ENCODE measurements around the gene SRD5A2.

The SRD5A2 gene

DNA sequence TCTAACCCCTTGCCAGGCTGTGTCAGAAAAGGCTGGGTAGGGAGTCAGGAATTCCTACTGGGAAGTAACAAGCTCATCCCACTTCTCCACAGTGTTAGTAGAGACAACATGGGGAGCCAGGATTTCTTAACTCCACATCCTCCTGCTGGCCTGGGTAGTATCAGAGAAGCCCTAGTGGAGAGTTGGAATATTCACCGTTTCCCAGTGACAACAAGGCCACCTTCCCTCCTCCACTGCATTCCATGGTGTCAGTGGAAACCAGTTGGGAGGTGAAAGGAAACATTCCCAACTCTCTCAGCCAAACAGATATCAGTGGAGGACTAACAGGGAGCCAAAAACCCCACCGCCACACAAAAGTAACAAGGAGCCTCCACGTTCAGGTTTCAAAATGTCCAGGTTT lies 41.2 kb downstream of the SRD5A2 start:
- TF ChIP-seq, protein P1, sequence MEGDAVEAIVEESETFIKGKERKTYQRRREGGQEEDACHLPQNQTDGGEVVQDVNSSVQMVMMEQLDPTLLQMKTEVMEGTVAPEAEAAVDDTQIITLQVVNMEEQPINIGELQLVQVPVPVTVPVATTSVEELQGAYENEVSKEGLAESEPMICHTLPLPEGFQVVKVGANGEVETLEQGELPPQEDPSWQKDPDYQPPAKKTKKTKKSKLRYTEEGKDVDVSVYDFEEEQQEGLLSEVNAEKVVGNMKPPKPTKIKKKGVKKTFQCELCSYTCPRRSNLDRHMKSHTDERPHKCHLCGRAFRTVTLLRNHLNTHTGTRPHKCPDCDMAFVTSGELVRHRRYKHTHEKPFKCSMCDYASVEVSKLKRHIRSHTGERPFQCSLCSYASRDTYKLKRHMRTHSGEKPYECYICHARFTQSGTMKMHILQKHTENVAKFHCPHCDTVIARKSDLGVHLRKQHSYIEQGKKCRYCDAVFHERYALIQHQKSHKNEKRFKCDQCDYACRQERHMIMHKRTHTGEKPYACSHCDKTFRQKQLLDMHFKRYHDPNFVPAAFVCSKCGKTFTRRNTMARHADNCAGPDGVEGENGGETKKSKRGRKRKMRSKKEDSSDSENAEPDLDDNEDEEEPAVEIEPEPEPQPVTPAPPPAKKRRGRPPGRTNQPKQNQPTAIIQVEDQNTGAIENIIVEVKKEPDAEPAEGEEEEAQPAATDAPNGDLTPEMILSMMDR (conservative IDR thresholded peaks at IDR 0.05; ENCODE audit: control insufficient read depth, insufficient read depth, low read depth, low read length): no peak
- H3K4me3 ChIP-seq (ENCODE audit: control insufficient read depth, low read depth, low read length): no peak overlapping the region
- DNase-seq (ENCODE audit: low read depth): no peak

DNA sequence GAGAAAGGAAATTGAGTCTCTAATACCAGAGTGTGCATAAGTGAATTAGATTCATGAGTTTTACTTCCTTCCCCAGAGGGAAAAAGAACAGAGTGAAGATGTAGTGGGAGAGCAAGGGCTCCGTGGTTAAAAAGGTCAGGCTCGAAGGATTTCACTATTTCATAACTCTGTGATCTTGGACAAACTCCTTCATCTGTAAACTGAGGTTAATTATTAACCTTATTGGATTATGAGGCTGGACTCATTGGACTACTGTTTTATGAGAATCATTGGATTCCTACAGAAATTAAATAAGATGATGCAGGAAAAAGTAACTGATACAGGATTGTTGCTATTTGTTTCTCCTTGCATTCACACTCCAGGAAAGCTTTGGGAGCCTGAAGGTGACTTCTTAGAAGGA lies 45.0 kb downstream of the SRD5A2 start:
- TF ChIP-seq, protein P1 (conservative IDR thresholded peaks at IDR 0.05; ENCODE audit: control insufficient read depth, insufficient read depth, low read depth, low read length): no peak
- no peak for DNase-seq (ENCODE audit: low read depth)
- no peak overlapping the region for H3K4me3 ChIP-seq (ENCODE audit: control insufficient read depth, low read depth, low read length)

DNA sequence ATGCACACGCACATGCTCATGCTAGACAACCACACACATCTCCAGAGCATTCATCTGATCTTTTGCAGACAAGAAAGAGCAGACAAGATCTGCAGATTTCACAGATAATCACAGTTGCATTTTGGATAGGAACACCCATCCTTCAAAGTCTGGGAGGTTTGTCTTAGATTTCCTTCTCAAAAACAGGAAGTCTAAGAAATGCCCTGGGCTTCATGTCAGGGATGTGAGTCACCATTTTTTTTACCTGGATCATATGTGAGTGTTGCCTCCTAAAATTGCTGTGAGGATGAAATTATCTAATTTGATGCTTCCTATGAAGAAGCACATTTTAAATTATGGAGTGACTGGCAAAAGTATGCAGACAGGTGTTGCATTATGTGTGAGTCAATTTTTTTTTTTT lies 46.1 kb downstream of the SRD5A2 start:
- DNase-seq (ENCODE audit: low read depth): no peak
- TF ChIP-seq, protein P1 (conservative IDR thresholded peaks at IDR 0.05; ENCODE audit: control insufficient read depth, insufficient read depth, low read depth, low read length): no peak
- H3K4me3 ChIP-seq (ENCODE audit: control insufficient read depth, low read depth, low read length): no peak overlapping the region

DNA sequence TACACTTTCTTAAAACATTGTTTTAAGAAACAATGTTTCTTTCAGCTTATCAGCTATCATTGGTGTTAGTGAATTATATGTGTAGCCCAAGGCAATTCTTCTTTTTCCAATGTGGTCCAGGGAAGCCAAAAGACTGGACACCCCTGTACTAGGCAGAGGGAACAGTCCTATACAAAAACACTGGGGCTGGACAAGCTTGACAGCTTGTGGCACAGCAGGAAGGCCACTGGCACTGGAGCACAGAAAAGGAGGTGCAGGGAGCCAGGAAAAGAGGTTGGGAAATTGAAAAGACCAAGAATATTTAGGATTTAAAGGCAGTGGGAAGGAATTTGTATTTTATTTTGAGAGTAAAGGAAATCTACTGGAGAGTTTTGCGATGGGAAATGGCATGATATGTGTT lies 47.7 kb downstream of the SRD5A2 start:
- DNase-seq (ENCODE audit: low read depth): no peak
- H3K4me3 ChIP-seq (ENCODE audit: control insufficient read depth, low read depth, low read length): no peak overlapping the region
- TF ChIP-seq, protein P1 (conservative IDR thresholded peaks at IDR 0.05; ENCODE audit: control insufficient read depth, insufficient read depth, low read depth, low read length): no peak

DNA sequence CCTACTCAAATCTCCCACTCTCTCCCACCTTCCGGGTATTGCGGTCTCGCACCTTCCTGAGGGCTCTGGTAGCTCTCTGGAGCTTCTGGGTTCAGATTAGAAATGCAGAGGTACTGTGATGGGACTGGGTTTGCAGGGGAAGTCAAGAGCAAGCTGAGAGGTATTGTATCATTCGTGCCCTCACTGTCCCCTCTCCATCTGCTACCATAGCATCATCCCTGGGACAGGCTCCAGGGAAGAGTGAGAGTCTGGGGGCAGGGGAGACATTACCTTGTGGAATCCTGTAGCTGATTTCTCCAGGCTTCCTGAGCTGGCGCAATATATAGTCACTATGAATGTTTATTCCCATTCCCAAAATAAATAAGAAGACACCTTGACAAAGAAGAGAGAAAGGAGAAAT lies 49.6 kb downstream of the SRD5A2 start:
- TF ChIP-seq, protein P1 (conservative IDR thresholded peaks at IDR 0.05; ENCODE audit: control insufficient read depth, insufficient read depth, low read depth, low read length): no peak
- DNase-seq (ENCODE audit: low read depth): no peak

DNA sequence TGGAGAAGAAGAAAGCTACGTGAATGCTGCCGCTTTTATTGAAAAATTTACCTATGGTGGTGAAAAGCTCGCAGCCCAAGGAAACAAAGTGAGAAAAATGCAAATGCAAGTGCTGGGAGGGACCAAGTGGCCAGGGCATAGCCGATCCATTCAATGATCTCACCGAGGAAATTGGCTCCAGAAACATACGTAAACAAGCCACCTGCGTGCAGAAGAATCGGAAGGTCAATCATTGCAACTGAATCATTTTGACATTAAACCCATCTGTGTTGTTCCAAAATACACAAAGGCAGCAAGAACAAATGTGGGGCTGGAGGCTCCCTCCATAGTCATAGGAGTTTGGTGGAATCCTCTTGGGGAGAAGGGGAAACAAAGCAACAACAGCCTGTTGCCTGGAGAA lies 51.5 kb downstream of the SRD5A2 start:
- no peak overlapping the region for H3K4me3 ChIP-seq (ENCODE audit: control insufficient read depth, low read depth, low read length)
- TF ChIP-seq, protein P1 (conservative IDR thresholded peaks at IDR 0.05; ENCODE audit: control insufficient read depth, insufficient read depth, low read depth, low read length): no peak
- DNase-seq (ENCODE audit: low read depth): no peak

More for the DNA sequence above, 49.6 kb downstream of the SRD5A2 start:
- H3K4me3 ChIP-seq (ENCODE audit: control insufficient read depth, low read depth, low read length): no peak overlapping the region

DNA sequence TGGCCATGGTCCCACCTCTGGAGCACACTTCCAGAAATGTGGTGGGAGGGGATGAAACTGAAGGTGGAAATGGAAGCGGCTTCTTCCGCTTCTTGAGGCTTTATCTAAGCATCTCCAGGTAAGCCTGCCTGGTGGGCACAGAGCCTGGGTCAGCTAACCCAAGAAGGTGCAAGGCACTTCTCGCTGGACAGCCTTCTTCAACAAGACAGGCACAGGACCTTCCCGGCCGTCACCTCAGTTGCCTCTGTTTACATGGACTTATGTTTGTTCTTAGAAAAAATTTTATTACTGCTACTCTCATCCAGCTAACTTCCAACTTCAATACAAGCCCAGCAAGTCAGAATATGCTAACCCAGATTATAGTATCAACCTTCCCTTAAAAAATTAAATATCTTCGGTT lies 51.9 kb downstream of the SRD5A2 start:
- DNase-seq (ENCODE audit: low read depth): no peak
- TF ChIP-seq, protein P1 (conservative IDR thresholded peaks at IDR 0.05; ENCODE audit: control insufficient read depth, insufficient read depth, low read depth, low read length): no peak
- no peak overlapping the region for H3K4me3 ChIP-seq (ENCODE audit: control insufficient read depth, low read depth, low read length)
